Measurements from ENCODE around the gene SMAP1.
A peak's percentile ranks its signal among the peaks of the same experiment; 100 is the strongest.

Gene SMAP1

DNA sequence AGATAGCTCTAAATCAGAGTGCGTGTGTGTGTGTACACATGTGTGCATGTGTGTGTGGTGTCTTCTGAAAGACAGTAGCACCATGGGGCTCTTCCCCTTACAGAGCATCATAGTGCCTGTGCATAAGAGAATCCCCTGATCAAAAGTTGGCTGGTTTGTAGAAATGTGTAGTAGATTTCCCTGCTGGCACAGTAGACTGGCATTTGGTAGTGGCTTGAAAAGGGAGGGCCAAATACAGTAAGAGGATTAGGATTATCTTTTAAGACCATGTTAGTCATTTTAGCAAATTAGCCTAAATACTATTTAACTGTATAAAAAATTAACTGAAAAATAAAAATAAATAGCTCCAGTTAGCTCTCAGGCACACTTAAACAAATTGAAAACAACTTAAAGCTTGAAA is 176.6 kb downstream of the SMAP1 start:
- DNase-seq: no peak

GRCh38 chr6:70846207-70846835 is 178.6 kb downstream of the SMAP1 start:
- DNase-seq: no peak

DNA sequence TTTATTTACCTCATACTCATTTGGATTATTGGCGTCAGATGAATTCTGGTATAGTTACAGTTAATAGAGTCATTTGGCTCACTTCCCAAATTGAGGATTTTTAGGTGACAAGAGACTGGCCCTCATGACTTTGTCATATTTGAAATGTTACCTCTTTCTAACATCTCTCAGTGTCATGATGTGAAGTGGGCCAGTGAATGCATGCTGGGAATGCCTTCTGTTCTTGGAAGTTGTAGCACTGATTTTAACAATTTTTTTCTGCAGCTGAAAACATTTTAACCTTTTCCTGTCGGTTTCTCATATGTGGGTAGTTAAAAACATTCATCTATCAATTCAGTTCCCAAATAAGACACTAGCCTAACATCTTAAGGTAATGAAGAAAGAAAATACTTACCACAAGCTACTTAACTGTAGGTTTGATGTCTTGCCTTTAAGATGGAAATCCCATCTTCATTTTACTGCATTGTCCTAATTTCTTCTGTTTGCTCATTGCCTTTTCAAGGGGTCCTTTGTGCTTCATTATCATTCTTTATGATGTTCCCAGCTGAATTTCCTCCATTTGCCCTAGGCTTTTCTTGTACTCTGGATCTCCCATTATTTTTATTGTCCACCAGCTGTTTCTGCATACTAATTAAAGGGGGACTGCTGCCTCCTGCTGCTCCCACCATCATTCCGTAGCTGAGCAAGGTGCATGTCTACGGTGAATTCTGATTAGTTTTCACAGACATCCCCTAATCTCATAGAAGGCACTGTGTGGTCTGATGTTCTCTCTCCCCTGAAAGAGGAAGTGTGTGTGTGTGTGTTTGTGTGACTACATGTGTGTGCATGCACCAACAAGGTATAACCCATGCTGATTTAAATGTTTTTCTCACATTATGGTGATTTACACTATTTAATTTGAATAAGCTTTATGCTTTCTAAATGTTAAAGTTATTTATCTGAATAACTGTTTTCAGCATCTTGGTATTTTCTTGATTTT is 179.7 kb downstream of the SMAP1 start:
- DNase-seq: no peak

DNA sequence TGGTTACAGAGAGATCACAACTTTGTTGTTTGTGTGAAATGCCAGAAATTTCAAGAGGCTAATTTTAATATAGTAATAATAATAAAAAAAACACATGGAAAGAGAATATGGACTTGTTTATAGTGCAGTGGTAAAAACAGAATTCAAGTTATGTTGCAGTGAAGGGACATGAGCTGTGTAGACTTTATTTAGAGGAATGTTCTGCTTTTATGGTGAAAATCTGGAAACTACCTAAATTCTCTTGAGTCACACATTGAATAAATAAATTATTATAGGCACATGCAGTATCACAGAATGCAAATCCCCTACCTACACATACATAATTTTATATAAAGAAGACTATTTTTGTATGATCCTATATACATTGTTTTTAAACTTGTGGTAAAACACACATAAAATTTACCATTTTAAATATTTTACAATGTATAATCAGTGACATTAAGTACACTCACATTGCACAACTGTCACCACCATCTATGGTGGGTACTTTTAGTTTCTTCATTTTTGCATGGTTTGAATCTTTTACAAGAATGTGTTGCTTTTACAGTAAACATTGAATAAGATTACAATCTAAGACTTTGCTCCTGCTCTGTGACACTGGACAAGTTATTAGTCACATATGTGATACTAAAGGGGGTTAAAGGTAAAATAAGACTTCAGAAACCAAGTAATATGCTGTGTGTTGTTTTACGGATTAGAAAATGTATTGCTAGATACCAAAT is 181.8 kb downstream of the SMAP1 start:
- DNase-seq: no peak

DNA sequence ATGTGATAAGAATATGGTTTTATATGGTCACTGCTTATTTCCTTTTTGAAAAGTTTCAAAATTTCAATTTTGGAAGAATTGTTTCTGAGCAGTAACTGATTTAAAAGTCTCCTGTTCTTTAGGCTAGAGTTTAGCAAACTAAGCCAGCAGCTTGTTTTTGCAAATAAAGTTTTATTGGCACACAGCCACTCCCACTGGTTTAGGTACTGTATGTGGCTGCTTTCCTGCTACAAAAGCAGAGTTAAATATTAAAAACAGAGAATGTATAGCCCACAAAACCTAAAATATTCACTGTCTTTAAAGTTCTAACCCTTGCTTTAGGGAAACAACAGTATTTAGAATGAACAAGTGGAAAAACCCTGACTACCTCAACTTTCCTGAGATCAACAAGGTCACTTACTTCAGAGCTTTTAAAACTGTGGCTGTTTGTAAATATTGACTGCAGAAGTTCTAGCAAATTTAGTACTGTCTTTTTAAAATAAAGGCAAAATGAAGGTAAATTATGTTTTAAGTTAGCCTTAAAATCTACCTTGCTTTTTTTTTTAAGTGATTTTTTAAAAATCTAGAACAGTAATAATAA is 185.1 kb downstream of the SMAP1 start:
- DNase-seq: no peak

DNA sequence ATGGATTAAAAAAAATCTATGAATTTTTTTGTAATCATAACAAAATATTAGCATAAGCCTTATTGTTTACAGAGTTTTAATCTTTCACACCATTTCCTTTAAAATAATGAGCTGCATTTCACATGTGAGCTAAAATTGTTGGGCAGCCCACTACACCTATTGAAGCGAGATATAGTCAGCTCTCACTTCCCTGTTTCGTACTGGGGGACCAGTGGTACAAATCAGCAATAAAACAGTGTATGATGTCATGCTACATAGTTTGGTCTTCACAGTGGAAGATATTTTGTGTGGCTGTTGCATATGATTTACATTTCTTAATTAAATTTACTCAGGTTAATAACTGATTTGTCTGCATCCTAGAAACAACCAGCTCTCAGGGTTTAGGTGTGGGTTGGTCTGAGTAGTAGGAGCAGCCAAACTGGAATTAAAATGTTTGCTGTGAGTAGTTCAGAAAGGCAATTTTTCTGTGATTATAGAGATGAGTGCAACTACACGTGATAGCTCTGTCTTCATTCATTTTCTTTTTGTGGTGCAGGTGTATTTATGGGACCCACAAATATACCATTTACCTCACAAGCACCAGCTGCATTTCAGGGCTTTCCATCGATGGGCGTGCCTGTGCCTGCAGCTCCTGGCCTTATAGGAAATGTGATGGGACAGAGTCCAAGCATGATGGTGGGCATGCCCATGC is 189.8 kb downstream of the SMAP1 start:
- no peak for DNase-seq

GRCh38 chr6:70860045-70860444 is 192.4 kb downstream of the SMAP1 start:
- no peak for DNase-seq

DNA sequence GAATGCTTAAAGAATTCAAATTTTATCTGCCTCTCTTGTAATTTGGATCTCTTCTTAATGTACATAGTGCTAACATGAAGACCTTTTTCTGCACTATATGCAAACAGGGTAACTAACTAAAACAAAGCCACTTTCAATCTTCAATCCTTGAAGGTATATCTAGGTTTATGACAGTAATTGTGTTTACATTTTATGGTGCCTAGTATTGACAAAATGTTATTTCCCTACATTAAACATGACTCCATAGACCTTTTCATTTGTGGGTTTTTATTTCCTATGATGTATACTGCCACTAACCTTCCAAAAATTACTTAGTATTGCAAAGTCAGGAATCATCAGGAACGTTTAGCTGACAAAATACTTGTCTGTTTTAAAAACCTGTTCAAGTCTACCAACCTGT is 193.2 kb downstream of the SMAP1 start:
- DNase-seq: no peak

DNA sequence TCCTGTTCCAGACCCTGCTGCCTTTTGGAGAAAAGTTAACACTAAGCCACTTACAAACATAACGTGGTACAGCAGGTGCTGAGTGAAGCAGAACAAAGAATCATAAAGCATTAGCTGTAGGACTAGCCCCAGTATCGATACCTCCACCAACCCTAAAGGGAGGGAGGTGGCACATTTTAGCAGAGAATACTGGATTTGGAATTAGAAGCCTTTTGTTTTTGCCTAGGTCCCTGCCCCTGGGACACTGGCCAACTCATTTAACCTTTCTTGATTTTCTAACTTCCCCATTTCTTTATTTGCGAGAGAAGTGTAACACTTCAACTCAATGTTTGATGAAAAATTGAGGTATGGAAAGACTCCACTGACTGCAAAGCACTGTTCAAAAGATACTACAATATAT is 195.7 kb downstream of the SMAP1 start:
- no peak for DNase-seq

DNA sequence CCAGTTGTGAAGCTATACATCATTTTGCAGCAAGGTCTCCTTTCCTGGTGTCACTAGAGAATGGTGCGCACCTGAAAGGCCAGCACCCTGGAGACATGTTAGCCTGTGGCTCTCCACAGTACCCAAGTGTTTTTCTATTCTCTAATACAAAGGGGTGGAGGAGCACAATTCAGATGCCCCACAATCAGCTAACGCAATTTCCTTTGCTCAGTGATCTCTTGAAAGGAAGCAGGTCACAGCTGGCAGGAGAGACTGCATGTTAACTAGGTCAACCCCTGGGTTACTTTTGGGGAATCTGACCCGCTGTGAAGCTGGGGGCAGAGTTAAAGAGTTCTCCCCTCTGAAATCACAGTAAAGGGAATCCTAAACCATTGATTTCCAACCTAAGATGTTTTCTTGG is 196.7 kb downstream of the SMAP1 start:
- DNase-seq: no peak

- DNase-seq: no peak
Observed at GRCh38 chr6:70872469-70872868, 204.8 kb downstream of the SMAP1 start.

GRCh38 chr6:70874181-70874913 is 206.7 kb downstream of the SMAP1 start:
- no peak for DNase-seq

- DNase-seq: no peak
Observed at GRCh38 chr6:70879496-70879895, 211.8 kb downstream of the SMAP1 start.

DNA sequence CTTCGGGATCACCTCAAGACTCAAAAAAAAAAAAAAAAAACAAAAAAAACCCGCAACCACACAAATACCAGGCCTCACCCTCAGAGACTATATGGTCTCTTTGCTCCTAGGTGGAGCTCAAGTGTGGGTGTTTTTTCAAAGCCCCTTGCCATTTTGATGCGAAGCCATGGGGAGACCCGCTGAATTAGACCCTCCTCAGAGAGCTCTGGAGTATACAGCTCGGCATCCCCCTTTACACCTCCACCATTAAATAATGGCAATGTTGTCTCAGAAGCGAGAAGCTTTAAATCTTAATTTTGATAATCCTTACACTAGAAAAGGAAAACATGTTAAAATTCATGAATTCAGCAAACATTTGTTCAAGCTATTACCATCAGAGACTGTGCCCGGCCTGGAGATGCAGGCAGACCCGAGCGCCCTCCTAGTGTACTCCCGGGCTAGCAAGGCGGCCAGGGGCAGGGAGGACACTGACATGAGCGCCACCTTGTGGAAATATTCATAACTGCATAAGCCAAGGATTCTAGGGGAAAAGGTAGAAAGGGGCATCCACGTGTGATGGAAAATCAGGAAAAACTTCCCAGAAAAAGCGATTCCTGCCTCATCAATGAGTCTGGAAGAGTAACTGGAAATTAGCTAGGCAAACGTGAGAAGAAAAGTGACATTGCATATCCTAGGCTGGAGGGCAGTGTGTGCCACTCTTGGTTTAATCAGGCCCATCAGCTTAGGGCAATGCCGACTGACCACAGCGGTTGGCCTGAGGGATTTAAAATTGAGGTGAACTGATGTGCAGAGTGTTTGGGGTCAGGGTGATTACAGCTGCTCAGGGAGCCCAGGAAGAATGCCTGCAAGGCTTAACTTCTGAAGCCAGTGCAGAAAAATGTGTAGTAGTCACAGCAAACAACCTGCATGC is 216.6 kb downstream of the SMAP1 start:
- peak; percentile 30 for DNase-seq

DNA sequence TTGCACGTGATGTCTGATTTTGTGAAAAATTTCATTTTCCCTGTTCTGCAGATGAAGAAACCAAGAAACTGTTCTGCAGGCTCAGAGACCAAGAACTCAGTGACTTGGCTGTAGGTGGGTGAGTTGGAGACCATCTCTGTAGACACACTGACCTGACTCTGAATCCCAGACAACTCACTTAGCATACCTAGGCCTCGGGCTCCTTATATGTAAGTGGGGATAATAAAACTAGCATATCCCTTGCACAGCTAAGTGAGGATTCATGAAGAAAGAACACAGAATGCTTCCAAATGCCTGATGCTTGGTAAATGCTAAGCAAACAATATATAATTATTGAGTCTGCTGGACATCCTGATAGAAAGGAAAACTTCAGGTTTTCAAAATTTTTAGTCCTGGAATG is 218.4 kb downstream of the SMAP1 start:
- DNase-seq: no peak

DNA sequence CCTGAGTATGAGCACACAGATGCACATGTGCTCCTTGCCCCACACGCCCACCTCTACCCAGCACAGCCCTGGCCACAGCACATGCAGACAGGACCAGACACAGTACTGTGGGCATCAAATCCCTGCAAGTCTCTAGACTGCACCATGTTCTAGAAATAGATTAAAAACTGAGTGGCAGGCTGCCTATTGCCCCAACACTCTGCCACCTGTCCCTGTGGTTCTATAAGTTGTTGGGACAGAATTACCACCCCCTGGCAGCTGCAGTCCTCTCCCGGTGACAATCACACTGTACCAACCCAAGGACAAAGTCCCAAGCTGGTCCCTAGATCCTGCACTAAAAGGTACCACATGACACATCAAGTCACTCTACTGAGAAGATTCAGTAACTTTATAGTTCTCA is 219.0 kb downstream of the SMAP1 start:
- no peak for DNase-seq

GRCh38 chr6:70889270-70889669 is 221.6 kb downstream of the SMAP1 start:
- DNase-seq: no peak

DNA sequence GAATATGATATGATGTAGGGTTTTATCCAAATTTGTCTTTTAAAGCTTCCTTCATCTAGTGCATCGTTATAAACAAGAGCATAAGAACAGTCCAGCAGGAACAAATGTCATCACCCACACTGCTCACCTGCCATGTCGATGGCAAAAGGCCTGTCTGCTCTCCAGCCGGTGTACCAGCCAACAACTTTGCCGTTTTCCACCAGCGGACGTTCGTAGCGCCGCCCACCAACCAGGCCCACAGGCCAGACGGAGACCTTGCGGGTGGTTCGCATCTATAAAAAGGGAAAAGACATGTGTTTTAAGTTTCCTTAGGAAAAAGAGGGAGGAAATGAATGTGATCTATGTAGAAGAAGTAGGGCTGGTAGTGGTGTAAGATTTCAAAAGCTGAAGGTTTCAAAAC is 226.3 kb downstream of the SMAP1 start:
- no peak for DNase-seq

- DNase-seq: no peak
Observed at GRCh38 chr6:70900047-70900446, 232.4 kb downstream of the SMAP1 start.

DNA sequence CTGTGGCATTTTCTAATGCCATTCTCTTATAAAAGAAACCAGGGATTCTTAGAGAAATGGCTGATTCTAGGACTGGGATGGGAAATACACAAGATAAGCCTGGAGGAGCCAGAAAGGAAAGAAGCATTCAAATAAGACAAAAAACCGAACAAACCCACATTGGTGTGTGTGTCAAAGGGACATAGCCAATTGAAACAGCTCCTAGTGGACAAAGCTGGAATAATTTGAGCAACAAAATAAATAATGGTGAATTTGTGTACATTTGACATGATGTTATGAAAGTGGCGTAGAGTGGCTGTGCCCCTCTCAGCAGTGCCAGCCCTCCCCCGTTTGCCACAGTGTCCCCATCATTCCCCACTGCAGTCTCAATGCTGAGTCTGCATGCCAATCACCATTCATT is 233.6 kb downstream of the SMAP1 start:
- no peak for DNase-seq
